Mesenteric fat pad (tissue), 1 donor: ENCODE data around the gene MINDY1. TPM values are rescaled to one million over a fixed set of nuclear protein-coding genes. Genes with fewer than 3 reads are reported as not detected.

Experiments used
- DNase-seq: peaks from one replicate; pipeline ENCODE4 v3.0.0-alpha.2; 2020; ENCODE audit warnings: low spot score
- total RNA-seq: library from RNA; stranded (reverse); fragmentation: NEBNext Ultra II Directional; extraction: Animal tissue kit (Norgen Biotek cat#: 25700); gene quantifications from one replicate; pipeline ENCODE4 v1.2.1, GENCODE V29; 2021
- donor health status: DM: yes; HTN: yes; CAD: no.

MINDY1 gene
- total RNA-seq, 1 donor from 2014 or later, result 18.6 TPM

GRCh38 chr1:151012684-151013471 lies 6.2 kb upstream of the MINDY1 start:
- DNase-seq, result no peak

- no peak for DNase-seq
These were observed 4.6 kb upstream of the MINDY1 start for GRCh38 chr1:151011154-151011850.

GRCh38 chr1:151010346-151010726 lies 3.6 kb upstream of the MINDY1 start:
- DNase-seq, result no peak

GRCh38 chr1:151009674-151010345 lies 3.1 kb upstream of the MINDY1 start:
- no peak for DNase-seq

- DNase-seq, result no peak
These were observed 2.5 kb upstream of the MINDY1 start for GRCh38 chr1:151009206-151009587.

- peak; percentile 99 for DNase-seq
These were observed 1.8 kb upstream of the MINDY1 start, which contains the start of gene PRUNE1 for GRCh38 chr1:151008244-151009205. PRUNE1 (plus strand) TSS chr1:151008449; CDS start chr1:151008633, 184 bp downstream.

- DNase-seq, result no peak
These were observed 1.1 kb upstream of the MINDY1 start for GRCh38 chr1:151007853-151008243.

- no peak for DNase-seq
These were observed 878 bp downstream of the MINDY1 start for GRCh38 chr1:151005729-151006319.

GRCh38 chr1:151003180-151003579 lies 3.5 kb downstream of the MINDY1 start:
- DNase-seq, result no peak

- DNase-seq, result no peak
These were observed 4.1 kb downstream of the MINDY1 start for GRCh38 chr1:151002611-151003010.

- no peak for DNase-seq
These were observed 4.7 kb downstream of the MINDY1 start for GRCh38 chr1:151002051-151002450.

- DNase-seq, result no peak
These were observed 5.1 kb downstream of the MINDY1 start for GRCh38 chr1:151001602-151002001.

- no peak for DNase-seq
These were observed 6.3 kb downstream of the MINDY1 start for GRCh38 chr1:151000408-151000807.

- no peak for DNase-seq
These were observed 6.8 kb downstream of the MINDY1 start for GRCh38 chr1:150999926-151000325.

- DNase-seq, result no peak
These were observed 7.5 kb downstream of the MINDY1 start for GRCh38 chr1:150999051-150999674.

GRCh38 chr1:150997949-150998348 lies 8.8 kb downstream of the MINDY1 start:
- no peak for DNase-seq

GRCh38 chr1:150997126-150997872 lies 9.4 kb downstream of the MINDY1 start:
- no peak for DNase-seq

- DNase-seq, result no peak
These were observed 10.8 kb downstream of the MINDY1 start for GRCh38 chr1:150995896-150996295.

- no peak for DNase-seq
These were observed 11.2 kb downstream of the MINDY1 start for GRCh38 chr1:150995460-150995859.
